DND-41 (cell line): Measurements from ENCODE around the gene TRAM2.

Experiments used
- EZH2 ChIP-seq: IDR thresholded peaks from 3 replicates; pipeline ENCODE4 v1.6.1; 2012; ENCODE audit warnings: borderline replicate concordance, low read depth, mild to moderate bottlenecking, moderate library complexity, low read length, inconsistent platforms; ENCODE audit not compliant: severe bottlenecking
- TF ChIP-seq, protein P1 (sequence below): IDR thresholded peaks from 2 replicates; pipeline ENCODE4 v1.5.1; 2012; ENCODE audit warnings: borderline replicate concordance, low read length, moderate library complexity, mild to moderate bottlenecking; ENCODE audit not compliant: poor library complexity, severe bottlenecking; ENCODE audit errors: extremely low read depth

- TF ChIP-seq, protein P1, sequence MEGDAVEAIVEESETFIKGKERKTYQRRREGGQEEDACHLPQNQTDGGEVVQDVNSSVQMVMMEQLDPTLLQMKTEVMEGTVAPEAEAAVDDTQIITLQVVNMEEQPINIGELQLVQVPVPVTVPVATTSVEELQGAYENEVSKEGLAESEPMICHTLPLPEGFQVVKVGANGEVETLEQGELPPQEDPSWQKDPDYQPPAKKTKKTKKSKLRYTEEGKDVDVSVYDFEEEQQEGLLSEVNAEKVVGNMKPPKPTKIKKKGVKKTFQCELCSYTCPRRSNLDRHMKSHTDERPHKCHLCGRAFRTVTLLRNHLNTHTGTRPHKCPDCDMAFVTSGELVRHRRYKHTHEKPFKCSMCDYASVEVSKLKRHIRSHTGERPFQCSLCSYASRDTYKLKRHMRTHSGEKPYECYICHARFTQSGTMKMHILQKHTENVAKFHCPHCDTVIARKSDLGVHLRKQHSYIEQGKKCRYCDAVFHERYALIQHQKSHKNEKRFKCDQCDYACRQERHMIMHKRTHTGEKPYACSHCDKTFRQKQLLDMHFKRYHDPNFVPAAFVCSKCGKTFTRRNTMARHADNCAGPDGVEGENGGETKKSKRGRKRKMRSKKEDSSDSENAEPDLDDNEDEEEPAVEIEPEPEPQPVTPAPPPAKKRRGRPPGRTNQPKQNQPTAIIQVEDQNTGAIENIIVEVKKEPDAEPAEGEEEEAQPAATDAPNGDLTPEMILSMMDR: no peak
- no peak for TF ChIP-seq EZH2
These were observed 17.4 kb upstream of the TRAM2 start for GRCh38 chr6:52594221-52594620.
